ENCODE data around the gene HIP1. TPM values are rescaled to one million over a fixed set of nuclear protein-coding genes. Genes with fewer than 3 reads are reported as not detected.
A peak's percentile ranks its signal among the peaks of the same experiment; 100 is the strongest.

The HIP1 gene
- polyA plus RNA-seq, 3 donors = 4.3 to 14.8 (median 5.3) TPM

GRCh38 chr7:75639071-75639885 lies 99.5 kb downstream of the HIP1 start:
- H3K4me3 ChIP-seq (replicated peaks in 1 of 3; ENCODE audit: low read depth in 2 of 3, low read length in 3 of 3) = peak overlapping the region; percentile 76 to 85 (median 80)
- H3K36me3 ChIP-seq (replicated peaks in 1 of 2; ENCODE audit: control insufficient read depth in 1 of 2, insufficient read depth in 2 of 2, low read length in 2 of 2) = peaks cover 0 to 5% of the 10 kb centered on the region in 2 donors
- TF ChIP-seq, protein P1, sequence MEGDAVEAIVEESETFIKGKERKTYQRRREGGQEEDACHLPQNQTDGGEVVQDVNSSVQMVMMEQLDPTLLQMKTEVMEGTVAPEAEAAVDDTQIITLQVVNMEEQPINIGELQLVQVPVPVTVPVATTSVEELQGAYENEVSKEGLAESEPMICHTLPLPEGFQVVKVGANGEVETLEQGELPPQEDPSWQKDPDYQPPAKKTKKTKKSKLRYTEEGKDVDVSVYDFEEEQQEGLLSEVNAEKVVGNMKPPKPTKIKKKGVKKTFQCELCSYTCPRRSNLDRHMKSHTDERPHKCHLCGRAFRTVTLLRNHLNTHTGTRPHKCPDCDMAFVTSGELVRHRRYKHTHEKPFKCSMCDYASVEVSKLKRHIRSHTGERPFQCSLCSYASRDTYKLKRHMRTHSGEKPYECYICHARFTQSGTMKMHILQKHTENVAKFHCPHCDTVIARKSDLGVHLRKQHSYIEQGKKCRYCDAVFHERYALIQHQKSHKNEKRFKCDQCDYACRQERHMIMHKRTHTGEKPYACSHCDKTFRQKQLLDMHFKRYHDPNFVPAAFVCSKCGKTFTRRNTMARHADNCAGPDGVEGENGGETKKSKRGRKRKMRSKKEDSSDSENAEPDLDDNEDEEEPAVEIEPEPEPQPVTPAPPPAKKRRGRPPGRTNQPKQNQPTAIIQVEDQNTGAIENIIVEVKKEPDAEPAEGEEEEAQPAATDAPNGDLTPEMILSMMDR (IDR thresholded peaks at IDR 0.05) = no peak
- H3K9me3 ChIP-seq (replicated peaks in 1 of 2; ENCODE audit: control insufficient read depth in 1 of 2, insufficient read depth in 1 of 2, low read length in 2 of 2) = peaks cover 0 to 2% of the 10 kb centered on the region in 2 donors
- Mint-ChIP-seq H3K36me3 (peaks cover 4 to 8% of the 10 kb centered on the region in 2 donors), H3K27me3 (ENCODE audit: low read depth in 3 of 3) (peaks cover 0 to 5% (median 0%) of the 10 kb centered on the region in 3 donors), H3K27ac (peak overlapping the region; percentile 65 to 93 (median 82)), H3K9me3 (peaks cover 0 to 3% (median 0%) of the 10 kb centered on the region in 7 donors), H3K4me3 (peak overlapping the region; percentile 90 to 94), H3K4me1 (peaks cover 33% of the 10 kb centered on the region)
- peak overlapping the region; percentile 73 for H3K4me2 ChIP-seq (replicated peaks; ENCODE audit: extremely low read depth, low read length, poor library complexity, severe bottlenecking)
- H4K20me1 ChIP-seq (ENCODE audit: insufficient read depth, low read length) = no peaks in the 10 kb centered on the region
- peak overlapping the region in 1 of 2 donors; percentile 75 for H3K27ac ChIP-seq (ENCODE audit: low read depth in 1 of 2, low read length in 2 of 2)
- peak overlapping the region; percentile 75 for H3K9ac ChIP-seq (ENCODE audit: insufficient read depth, low read length, poor library complexity, severe bottlenecking)
- no peaks in the 10 kb centered on the region for H3K27me3 ChIP-seq (ENCODE audit: control insufficient read depth in 2 of 2, insufficient read depth in 2 of 2, low read length in 2 of 2)
- peaks cover 12% of the 10 kb centered on the region for H3K79me2 ChIP-seq (ENCODE audit: insufficient read depth, low read length)
- under 1% methylated on average over 34 of the region's 77 CpGs for WGBS (ENCODE audit: insufficient coverage)
- H3K4me1 ChIP-seq (ENCODE audit: control insufficient read depth in 1 of 2, insufficient read depth in 2 of 2, low read length in 2 of 2) = peaks cover 22 to 35% of the 10 kb centered on the region in 2 donors
- intact Hi-C loops (cut with micrococcal nuclease) = no loop called here
- H2AFZ ChIP-seq (ENCODE audit: insufficient read depth, low read depth, low read length, poor library complexity, severe bottlenecking) = peak overlapping the region; percentile 86
- DNase-seq = peak in 2 of 3 donors; percentile 25 to 30

- peak overlapping the region; percentile 78 to 92 for H3K4me3 Mint-ChIP-seq
- H3K27ac Mint-ChIP-seq = peak overlapping the region in 5 of 7 donors; percentile 0 to 82 (median 52)
- Histone ChIP-seq H3K4me1 (ENCODE audit: control insufficient read depth in 1 of 2, insufficient read depth in 2 of 2, low read length in 2 of 2) (peaks cover 22 to 35% of the 10 kb centered on the region in 2 donors), H3K4me2 (replicated peaks; ENCODE audit: extremely low read depth, low read length, poor library complexity, severe bottlenecking) (peak overlapping the region; percentile 73), H3K27me3 (ENCODE audit: control insufficient read depth in 2 of 2, insufficient read depth in 2 of 2, low read length in 2 of 2) (no peaks in the 10 kb centered on the region), H4K20me1 (ENCODE audit: insufficient read depth, low read length) (no peaks in the 10 kb centered on the region), H3K9me3 (replicated peaks in 1 of 2; ENCODE audit: control insufficient read depth in 1 of 2, insufficient read depth in 1 of 2, low read length in 2 of 2) (peaks cover 0 to 2% of the 10 kb centered on the region in 2 donors), H3K79me2 (ENCODE audit: insufficient read depth, low read length) (peaks cover 15% of the 10 kb centered on the region), H3K9ac (ENCODE audit: insufficient read depth, low read length, poor library complexity, severe bottlenecking) (peak overlapping the region; percentile 75), H3K4me3 (replicated peaks in 1 of 3; ENCODE audit: low read depth in 2 of 3, low read length in 3 of 3) (peak overlapping the region; percentile 60 to 85 (median 80)), H2AFZ (ENCODE audit: insufficient read depth, low read depth, low read length, poor library complexity, severe bottlenecking) (peak overlapping the region; percentile 86), H3K36me3 (replicated peaks in 1 of 2; ENCODE audit: control insufficient read depth in 1 of 2, insufficient read depth in 2 of 2, low read length in 2 of 2) (peaks cover 0 to 5% of the 10 kb centered on the region in 2 donors), H3K27ac (ENCODE audit: low read depth in 1 of 2, low read length in 2 of 2) (peak overlapping the region in 1 of 2 donors; percentile 59)
- TF ChIP-seq, protein P1 (IDR thresholded peaks at IDR 0.05) = no peak
- peaks cover 33% of the 10 kb centered on the region for H3K4me1 Mint-ChIP-seq
- DNase-seq = no peak
- H3K27me3 Mint-ChIP-seq (ENCODE audit: low read depth in 3 of 3) = peaks cover 0 to 5% (median 0%) of the 10 kb centered on the region in 3 donors
- under 1% methylated on average over 30 of the region's 35 CpGs for WGBS (ENCODE audit: insufficient coverage)
- peaks cover 0 to 3% (median 0%) of the 10 kb centered on the region in 7 donors for H3K9me3 Mint-ChIP-seq
- intact Hi-C loops (cut with micrococcal nuclease) = no loop called here
- H3K36me3 Mint-ChIP-seq = peaks cover 6 to 11% of the 10 kb centered on the region in 2 donors
Measured at GRCh38 chr7:75638594-75639070, 100.1 kb downstream of the HIP1 start.
